WI38 (cell line): ENCODE measurements around the gene LRRC43.

ENCODE experiments used
- H3K4me3 ChIP-seq: 2 replicates; pipeline ENCODE4 v1.5.1; 2011; ENCODE audit warnings: low read depth, mild to moderate bottlenecking, control low read depth, low read length
- TF ChIP-seq, protein P1 (sequence below): IDR thresholded peaks from 2 replicates; pipeline ENCODE4 v1.5.1; 2012; ENCODE audit warnings: low read depth, mild to moderate bottlenecking, control low read depth, low read length

LRRC43 gene

GRCh38 chr12:122145505-122146330 lies 37.2 kb upstream of the LRRC43 start:
- TF ChIP-seq, protein P1, sequence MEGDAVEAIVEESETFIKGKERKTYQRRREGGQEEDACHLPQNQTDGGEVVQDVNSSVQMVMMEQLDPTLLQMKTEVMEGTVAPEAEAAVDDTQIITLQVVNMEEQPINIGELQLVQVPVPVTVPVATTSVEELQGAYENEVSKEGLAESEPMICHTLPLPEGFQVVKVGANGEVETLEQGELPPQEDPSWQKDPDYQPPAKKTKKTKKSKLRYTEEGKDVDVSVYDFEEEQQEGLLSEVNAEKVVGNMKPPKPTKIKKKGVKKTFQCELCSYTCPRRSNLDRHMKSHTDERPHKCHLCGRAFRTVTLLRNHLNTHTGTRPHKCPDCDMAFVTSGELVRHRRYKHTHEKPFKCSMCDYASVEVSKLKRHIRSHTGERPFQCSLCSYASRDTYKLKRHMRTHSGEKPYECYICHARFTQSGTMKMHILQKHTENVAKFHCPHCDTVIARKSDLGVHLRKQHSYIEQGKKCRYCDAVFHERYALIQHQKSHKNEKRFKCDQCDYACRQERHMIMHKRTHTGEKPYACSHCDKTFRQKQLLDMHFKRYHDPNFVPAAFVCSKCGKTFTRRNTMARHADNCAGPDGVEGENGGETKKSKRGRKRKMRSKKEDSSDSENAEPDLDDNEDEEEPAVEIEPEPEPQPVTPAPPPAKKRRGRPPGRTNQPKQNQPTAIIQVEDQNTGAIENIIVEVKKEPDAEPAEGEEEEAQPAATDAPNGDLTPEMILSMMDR, result no peak
- no peak overlapping the region for H3K4me3 ChIP-seq

GRCh38 chr12:122147514-122148290 lies 35.2 kb upstream of the LRRC43 start:
- no peak overlapping the region for H3K4me3 ChIP-seq
- TF ChIP-seq, protein P1, result no peak

DNA sequence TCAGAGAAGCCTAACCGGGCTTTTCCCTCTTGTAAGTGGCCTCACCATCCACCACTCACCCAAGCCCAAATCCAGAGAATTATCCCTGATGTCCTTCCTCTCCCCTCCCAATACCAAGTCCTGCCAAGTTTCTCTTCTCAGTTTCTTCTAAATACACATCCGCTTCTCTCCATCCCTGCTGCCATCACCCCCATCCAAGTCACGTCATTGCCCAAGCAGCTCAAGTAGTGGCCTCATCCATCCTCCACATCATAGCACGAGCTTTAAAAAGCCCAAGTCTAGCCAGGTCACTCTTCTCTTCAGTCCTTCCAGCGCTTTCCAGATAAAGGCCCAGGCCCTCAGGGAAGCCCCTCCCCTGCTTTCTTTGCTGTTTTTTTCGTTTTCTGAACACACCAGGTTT lies 34.3 kb upstream of the LRRC43 start:
- TF ChIP-seq, protein P1, result no peak
- H3K4me3 ChIP-seq, result no peak overlapping the region

DNA sequence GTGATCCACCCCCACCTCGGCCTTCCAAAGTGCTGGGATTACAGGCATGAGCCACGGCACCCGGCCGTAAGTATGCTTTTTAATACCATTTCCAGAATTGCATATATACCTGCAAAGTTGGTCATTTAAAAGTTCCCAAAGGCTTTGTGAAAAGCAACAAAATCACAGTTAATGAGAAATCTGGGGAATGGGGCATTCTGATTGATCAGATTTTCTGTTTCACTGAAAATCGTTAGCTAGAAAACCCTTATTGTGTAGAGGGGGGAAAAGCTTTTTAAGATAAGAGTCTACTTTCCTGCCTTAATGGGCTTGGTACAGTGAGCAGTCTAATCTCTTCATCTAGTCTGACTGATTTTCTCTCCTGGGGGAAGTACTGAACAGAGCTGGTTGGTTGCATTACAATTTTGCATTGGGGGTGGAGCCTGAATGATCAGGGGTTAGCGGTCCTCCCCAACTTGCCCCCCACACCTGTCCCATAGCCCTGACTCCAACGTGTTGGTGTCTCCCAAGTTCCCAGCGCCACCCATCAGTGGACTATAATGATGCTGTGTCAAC lies 32.7 kb upstream of the LRRC43 start:
- TF ChIP-seq, protein P1, result no peak
- no peak overlapping the region for H3K4me3 ChIP-seq

- no peak overlapping the region for H3K4me3 ChIP-seq
- TF ChIP-seq, protein P1, result no peak
These were observed 30.2 kb upstream of the LRRC43 start for GRCh38 chr12:122152754-122153153.

GRCh38 chr12:122155705-122156104 lies 27.2 kb upstream of the LRRC43 start:
- TF ChIP-seq, protein P1, result no peak

More at GRCh38 chr12:122155705-122156104, 27.2 kb upstream of the LRRC43 start:
- H3K4me3 ChIP-seq, result no peak overlapping the region
